ENCODE data around the gene PCNX2.

GRCh38 chr1:233157245-233157644 is 138.3 kb downstream of the PCNX2 start:
- TF ChIP-seq, protein P1, sequence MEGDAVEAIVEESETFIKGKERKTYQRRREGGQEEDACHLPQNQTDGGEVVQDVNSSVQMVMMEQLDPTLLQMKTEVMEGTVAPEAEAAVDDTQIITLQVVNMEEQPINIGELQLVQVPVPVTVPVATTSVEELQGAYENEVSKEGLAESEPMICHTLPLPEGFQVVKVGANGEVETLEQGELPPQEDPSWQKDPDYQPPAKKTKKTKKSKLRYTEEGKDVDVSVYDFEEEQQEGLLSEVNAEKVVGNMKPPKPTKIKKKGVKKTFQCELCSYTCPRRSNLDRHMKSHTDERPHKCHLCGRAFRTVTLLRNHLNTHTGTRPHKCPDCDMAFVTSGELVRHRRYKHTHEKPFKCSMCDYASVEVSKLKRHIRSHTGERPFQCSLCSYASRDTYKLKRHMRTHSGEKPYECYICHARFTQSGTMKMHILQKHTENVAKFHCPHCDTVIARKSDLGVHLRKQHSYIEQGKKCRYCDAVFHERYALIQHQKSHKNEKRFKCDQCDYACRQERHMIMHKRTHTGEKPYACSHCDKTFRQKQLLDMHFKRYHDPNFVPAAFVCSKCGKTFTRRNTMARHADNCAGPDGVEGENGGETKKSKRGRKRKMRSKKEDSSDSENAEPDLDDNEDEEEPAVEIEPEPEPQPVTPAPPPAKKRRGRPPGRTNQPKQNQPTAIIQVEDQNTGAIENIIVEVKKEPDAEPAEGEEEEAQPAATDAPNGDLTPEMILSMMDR (IDR thresholded peaks at IDR 0.05) = no peak
- no peak for TF ChIP-seq POLR2AphosphoS5 (IDR thresholded peaks at IDR 0.05)

Data from stomach (tissue), 4 donors.